SK-N-DZ (cell line): ENCODE measurements around the gene GPATCH4. TPM values are rescaled to one million over a fixed set of nuclear protein-coding genes. Genes with fewer than 3 reads are reported as not detected.
"Not testable (repeated sequence)": the region's sequence is repeated elsewhere in the genome, so short reads cannot be mapped to it uniquely, and the experiment has no call there.

Source experiments
- DNase-seq: peaks from one replicate; pipeline ENCODE4 v3.0.0-alpha.2; 2015; ENCODE audit warnings: low spot score
- polyA plus RNA-seq, 2 experiments: library from polyadenylated mRNA; depleted of rRNA; stranded (reverse); fragments of >200 nt; gene quantifications; 2 replicates each; pipeline ENCODE4 v1.2.3, GENCODE V29; 2014

GPATCH4 gene
- 23.0 and 26.2 TPM in 2 replicates for polyA plus RNA-seq (2014; cell fraction: cytosol; rRNA removed)
- 37.6 and 44.8 TPM in 2 replicates for polyA plus RNA-seq (2014; cell fraction: nucleus; rRNA removed)

- DNase-seq: peak; percentile 91
Observed at GRCh38 chr1:156601122-156601830, at the start of gene GPATCH4. Gene GPATCH4, minus strand, starts transcription at chr1:156601479.

DNA sequence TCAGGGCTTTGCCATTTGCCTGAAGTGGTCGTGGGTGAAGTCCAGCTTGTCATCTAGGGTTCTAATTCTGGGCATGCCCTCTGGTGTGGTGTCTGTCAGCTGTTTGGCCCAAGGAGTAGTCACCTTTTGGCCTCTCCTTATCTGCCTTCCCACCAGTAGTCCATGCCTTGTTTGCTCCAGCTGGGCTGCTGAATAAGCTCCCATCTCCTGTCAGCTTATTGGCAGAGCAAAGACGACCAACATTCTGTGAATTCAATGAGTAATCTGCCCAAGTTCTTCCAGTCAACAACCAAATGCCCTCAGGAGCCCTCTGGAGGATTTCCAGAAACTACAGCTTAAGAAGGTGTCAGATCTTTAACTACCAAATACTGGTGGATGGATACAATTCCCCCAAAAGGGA, 47.7 kb upstream of the GPATCH4 start:
- DNase-seq: no peak

DNA sequence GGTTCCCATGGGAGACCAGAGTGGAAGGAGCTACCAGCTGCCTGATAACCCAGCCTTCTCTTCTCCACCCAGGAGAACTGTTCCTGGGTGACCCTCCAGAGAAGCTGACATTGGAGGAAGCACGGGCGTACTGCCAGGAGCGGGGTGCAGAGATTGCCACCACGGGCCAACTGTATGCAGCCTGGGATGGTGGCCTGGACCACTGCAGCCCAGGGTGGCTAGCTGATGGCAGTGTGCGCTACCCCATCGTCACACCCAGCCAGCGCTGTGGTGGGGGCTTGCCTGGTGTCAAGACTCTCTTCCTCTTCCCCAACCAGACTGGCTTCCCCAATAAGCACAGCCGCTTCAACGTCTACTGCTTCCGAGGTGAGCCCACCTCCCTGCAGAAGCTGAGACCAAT, 47.2 kb upstream of the GPATCH4 start:
- no peak for DNase-seq

- no peak for DNase-seq
Observed at GRCh38 chr1:156647351-156647750, 46.1 kb upstream of the GPATCH4 start.

DNA sequence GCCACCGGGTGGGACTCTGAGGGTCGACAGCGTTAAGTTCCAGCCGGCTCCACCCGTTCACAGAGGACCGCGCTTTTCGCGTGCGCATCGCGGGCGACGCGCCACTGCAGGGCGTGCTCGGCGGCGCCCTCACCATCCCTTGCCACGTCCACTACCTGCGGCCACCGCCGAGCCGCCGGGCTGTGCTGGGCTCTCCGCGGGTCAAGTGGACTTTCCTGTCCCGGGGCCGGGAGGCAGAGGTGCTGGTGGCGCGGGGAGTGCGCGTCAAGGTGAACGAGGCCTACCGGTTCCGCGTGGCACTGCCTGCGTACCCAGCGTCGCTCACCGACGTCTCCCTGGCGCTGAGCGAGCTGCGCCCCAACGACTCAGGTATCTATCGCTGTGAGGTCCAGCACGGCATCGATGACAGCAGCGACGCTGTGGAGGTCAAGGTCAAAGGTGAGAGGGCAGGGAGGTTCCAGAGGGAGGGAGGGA, 45.5 kb upstream of the GPATCH4 start:
- no peak for DNase-seq

DNA sequence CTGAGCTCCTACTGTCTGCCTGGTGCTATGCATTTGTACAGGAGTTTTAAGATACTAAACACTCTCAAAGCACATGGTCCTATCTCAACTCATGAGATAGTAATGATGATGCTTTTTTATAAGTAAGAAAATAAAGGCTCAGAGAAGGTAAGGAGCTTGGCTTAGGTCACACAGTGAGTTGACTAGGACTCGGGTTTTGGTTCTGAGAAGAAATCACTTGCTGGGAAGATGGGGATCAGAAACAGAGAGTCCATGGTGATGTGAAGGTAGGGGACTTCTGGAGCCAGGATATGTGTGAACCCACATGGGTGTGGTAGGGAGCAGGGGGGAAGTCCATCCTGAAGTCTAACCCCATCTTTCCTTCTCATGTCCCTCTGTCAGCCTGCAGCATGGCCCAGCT, 44.4 kb upstream of the GPATCH4 start:
- no peak for DNase-seq

GRCh38 chr1:156645056-156645455, 43.8 kb upstream of the GPATCH4 start:
- no peak for DNase-seq

- DNase-seq: no peak
Observed at GRCh38 chr1:156644640-156645039, 43.4 kb upstream of the GPATCH4 start.

- DNase-seq: no peak
Observed at GRCh38 chr1:156644146-156644545, 42.9 kb upstream of the GPATCH4 start.

GRCh38 chr1:156643778-156644092, 42.5 kb upstream of the GPATCH4 start:
- DNase-seq: no peak

DNA sequence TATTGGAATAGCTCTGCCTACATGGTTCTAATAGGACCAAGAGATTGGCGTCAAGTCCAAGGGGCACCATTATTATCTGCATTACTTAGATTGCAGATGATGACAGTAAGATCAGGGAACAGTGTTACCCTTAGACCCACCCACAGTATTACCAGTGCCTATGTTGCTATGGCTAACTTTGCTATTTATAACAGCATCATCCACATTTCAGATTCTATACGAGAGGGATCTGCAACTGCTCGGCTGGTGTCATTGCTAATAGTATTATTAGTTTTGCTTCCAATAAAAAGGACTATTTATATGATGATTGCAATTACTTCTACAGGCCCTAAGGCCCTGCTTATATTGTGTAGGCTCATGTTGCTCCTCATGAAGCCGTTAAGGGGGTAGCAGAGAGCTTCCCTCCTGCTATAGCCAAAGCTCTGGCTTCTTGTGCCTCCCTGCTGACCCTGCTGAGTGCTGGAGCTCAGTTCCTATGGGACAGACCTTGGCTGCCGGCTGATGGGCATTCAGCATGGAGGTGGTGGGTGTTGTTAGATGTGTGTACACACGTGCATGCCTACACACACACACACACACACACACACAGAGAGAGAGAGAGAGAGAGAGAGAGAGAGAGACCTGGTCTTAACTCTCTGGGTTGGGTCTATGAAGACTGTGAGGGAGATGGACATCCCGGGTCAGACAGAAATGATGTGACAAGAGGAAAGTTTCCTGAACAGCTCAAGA, 41.9 kb upstream of the GPATCH4 start:
- DNase-seq: no peak

DNA sequence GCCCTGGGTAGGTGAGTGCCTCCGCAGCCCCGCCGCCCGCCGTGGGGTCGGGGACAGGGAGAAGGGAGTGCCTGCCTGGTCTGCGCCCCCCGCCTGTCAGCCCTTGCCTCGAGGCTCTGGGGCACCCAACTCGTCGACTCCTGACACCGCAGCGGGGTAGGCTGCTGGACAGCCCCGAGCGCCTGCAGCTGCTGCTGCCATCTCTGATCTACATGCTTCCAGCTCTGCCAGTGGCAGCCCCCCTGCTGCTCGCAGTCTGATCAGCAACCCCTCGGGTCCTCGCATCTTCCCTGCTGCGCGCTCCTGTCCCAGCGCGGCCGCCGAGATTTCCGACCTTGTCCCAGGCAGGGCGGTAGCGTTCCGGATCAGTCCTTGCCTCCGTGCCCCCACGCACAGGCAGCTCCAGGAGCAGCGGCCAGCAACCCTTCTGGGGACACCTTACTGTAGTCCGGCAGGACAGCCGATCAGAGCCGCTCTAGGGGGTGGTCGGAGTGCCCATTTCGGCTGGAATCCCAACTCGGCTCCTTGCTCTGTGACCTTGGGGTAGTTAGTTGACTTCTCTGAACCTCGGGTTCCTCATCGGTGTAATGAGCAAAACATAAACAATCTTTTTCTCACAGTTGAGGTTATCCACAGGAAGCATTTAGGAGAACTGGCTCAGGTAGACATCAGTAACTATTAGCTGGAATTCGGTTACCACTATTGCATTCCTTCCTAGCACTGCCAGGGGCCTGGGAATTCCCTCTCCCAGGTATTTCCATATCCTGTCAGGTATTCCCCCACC, 41.2 kb upstream of the GPATCH4 start:
- DNase-seq: no peak

DNA sequence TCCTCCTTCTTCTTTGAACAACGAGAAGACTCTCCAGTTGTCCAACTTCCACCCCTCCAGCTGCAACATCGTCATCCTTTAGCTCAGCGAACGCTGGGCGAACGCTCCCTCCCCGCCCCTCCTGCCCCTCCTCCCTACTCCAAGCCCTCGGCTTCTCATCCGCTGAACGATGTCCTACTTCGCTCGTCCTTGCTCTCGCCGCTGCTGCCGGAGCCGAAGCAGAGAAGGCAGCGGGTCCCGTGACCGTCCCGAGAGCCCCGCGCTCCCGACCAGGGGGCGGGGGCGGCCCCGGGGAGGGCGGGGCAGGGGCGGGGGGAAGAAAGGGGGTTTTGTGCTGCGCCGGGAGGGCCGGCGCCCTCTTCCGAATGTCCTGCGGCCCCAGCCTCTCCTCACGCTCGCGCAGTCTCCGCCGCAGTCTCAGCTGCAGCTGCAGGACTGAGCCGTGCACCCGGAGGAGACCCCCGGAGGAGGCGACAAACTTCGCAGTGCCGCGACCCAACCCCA, 40.5 kb upstream of the GPATCH4 start, which contains the start of gene BCAN:
Gene BCAN, plus strand, starts transcription at position 357 of the 504 bp plus-strand sequence. CDS start 3,938 bp downstream, outside the sequence.
- DNase-seq: peak; percentile 63

GRCh38 chr1:156640842-156641706, 39.8 kb upstream of the GPATCH4 start:
- no peak for DNase-seq

GRCh38 chr1:156639601-156640101, 38.4 kb upstream of the GPATCH4 start:
- DNase-seq: no peak

DNA sequence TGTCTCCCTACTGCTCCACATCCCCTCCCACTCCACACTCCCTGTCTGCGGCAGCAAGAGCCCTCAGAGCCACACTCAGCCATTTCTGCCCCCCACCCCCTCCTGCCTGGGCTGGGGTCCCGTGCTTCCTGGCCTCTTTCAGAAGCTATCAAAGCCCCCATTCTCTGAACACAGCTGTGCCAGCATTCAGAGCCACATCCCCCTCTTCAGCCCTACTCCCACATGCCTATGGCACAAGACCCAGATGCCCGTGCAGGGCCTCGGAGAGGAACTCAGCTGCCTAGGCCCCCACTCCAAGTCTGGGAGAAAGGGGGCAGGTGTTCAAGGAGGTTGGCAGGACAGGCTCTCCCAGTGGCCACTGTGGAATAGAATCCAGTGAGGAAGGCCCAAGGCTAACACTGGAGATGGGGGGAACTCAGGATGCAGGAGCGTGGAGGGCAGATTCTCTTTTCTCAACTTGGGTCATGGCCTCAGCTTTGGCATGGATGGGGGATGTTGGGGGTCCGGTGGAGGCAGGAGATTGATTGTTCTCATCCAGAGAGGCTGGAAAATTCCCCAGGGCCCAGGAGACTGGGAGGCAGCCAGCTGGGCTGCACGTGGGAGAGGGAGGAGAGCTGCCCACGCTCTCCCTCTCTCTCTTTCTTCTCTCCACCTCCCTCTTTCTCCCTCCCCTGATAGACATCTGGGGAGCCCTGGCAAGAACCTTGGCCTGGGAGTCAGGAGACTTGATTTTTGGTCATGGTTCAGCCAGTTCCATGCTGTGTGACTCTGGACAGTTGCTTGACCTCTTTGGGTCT, 37.1 kb upstream of the GPATCH4 start:
- no peak for DNase-seq

- no peak for DNase-seq
Observed at GRCh38 chr1:156632355-156632754, 31.1 kb upstream of the GPATCH4 start.

GRCh38 chr1:156631152-156631551, 29.9 kb upstream of the GPATCH4 start:
- not testable (repeated sequence) for DNase-seq

DNA sequence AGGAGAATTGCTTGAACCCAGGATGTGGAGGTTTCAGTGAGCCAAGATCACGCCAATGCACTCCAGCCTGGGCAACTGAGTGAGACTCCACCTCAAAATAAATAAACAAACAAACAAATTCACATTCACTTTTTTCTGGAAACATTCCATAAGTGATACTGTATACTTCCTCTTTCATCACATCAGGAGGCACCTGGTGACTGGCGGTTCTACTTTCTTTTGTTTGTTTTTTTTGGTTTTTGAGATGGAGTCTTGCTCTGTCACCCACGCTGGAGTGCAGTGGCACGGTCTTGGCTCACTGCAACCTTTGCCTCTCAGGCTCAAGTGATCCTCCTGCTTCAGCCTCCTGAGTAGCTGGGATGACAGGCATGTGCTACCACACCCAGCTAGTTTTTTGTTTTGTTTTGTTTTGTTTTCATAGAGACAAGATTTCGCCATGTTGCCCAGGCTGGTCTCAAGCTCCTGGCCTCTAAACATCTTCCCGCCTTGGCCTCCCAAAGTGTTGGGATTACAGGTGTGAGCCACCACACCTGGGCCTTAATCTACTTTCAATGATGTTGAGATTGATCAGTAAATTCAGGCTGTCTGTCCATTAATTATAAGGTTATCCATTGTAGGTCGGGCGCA, 28.7 kb upstream of the GPATCH4 start:
- no peak for DNase-seq
